ENCODE measurements around the gene MED16. TPM values are rescaled to one million over a fixed set of nuclear protein-coding genes. Genes with fewer than 3 reads are reported as not detected.

Gene MED16
- total and polyA plus RNA-seq, 2 experiments from 2014 or later = 26.6 to 66.5 TPM

DNA sequence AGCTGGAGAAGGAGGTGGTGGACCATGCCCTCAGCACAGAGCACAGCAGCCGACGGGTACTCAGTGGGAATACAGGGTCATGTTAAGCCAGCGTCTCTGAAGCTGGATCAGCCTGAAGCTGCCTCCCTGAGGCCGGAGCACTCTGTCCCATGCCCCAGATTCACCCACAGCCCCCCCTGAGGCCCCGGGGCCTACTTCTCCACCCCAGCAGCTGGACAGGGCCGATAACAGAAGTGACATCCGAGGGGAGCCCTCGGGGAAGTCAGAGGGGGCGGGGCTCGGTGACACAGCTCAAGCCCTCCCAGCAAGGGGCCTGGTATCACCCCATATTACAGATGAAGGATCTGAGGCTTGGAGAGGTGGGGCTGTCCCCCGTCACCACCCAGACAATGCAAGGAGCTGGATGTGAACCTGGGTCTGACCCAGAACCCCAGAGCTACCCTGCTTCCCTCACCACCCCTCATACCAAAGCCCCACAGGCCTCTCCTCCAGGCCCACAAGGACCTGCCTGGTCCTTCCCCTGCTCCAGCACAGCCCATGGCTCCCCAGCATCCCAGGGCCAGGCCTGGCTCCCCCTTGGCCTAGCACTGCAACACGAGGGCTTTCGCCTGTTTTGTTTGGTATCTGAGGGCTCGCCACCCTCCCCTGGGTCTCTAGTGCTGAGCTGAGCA lies 14.3 kb upstream of the MED16 start:
- in situ Hi-C loops (cut with MboI) = no loop called here
- H3K79me2 ChIP-seq (ENCODE audit: insufficient read depth) = peaks cover 93% of the 10 kb centered on the region
- no peak for TF ChIP-seq EZH2phosphoT487 (IDR thresholded peaks at IDR 0.05; ENCODE audit: insufficient read depth, low read depth)
- TF ChIP-seq EZH2 (IDR thresholded peaks at IDR 0.05; ENCODE audit: insufficient read depth, poor library complexity, severe bottlenecking) = no peak

DNA sequence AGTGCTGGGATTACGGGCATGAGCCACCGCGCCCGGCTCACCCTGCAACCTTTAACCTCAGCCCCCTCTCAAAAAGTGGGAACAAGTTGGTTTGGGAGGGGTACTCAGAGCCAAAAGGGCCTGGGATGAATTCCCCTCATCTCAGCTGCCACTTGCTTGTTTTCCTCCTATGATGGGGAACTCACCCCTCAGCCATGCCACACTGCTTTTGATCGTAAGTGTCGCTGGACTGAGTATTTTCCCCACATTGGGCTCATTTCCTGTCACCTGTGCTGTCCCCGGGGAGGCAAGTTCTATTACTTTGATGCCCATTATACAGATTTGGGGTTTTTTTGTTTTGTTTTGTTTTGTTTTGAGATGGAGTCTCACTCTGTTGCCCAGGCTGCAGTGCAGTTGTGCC lies 13.5 kb upstream of the MED16 start:
- no peaks in the 10 kb centered on the region for H3K27me3 ChIP-seq (replicated peaks; ENCODE audit: insufficient read depth)
- no peak for DNase-seq
- H3K4me1 ChIP-seq (ENCODE audit: insufficient read depth) = no peaks in the 10 kb centered on the region
- no peak overlapping the region for H3K9ac ChIP-seq
- H2AFZ ChIP-seq = no peak overlapping the region
- no peaks in the 10 kb centered on the region for H3F3A ChIP-seq (ENCODE audit: insufficient read depth)
- H3K27ac ChIP-seq = no peak overlapping the region
- in situ Hi-C loops (cut with MboI) = no loop called here
- no peaks in the 10 kb centered on the region for H3K9me3 ChIP-seq (ENCODE audit: low read depth)
- H3K79me2 ChIP-seq (ENCODE audit: insufficient read depth) = peaks cover 92% of the 10 kb centered on the region
- no peak overlapping the region for H3K4me3 ChIP-seq
- no peak overlapping the region for H3K4me2 ChIP-seq (ENCODE audit: unreplicated experiment)
- no peaks in the 10 kb centered on the region for H3K9me2 ChIP-seq (ENCODE audit: insufficient read depth)
- WGBS, 2 experiments (ENCODE audit: low coverage in 1 of 2, low lambda C conversion rate in 2 of 2, missing lambda C conversion rate in 2 of 2) = 98 to 99% methylated on average over 7 of the region's 7 CpGs
- no peaks in the 10 kb centered on the region for H4K20me1 ChIP-seq (ENCODE audit: insufficient read depth)
- no peaks in the 10 kb centered on the region for H3K36me3 ChIP-seq (ENCODE audit: low read depth)
- TF ChIP-seq EZH2phosphoT487 (IDR thresholded peaks at IDR 0.05; ENCODE audit: insufficient read depth, low read depth) (no peak), EZH2 (IDR thresholded peaks at IDR 0.05; ENCODE audit: insufficient read depth, poor library complexity, severe bottlenecking) (no peak)

More for the DNA sequence above, 14.3 kb upstream of the MED16 start:
- Histone ChIP-seq H3K9me2 (ENCODE audit: insufficient read depth) (no peaks in the 10 kb centered on the region), H4K20me1 (ENCODE audit: insufficient read depth) (no peaks in the 10 kb centered on the region), H2AFZ (no peak overlapping the region), H3K9me3 (ENCODE audit: low read depth) (no peaks in the 10 kb centered on the region), H3K4me2 (ENCODE audit: unreplicated experiment) (no peak overlapping the region), H3K4me1 (ENCODE audit: insufficient read depth) (no peaks in the 10 kb centered on the region), H3K9ac (no peak overlapping the region), H3K36me3 (ENCODE audit: low read depth) (no peaks in the 10 kb centered on the region), H3K27ac (no peak overlapping the region), H3F3A (ENCODE audit: insufficient read depth) (no peaks in the 10 kb centered on the region), H3K27me3 (replicated peaks; ENCODE audit: insufficient read depth) (no peaks in the 10 kb centered on the region), H3K4me3 (no peak overlapping the region)
- no peak for DNase-seq
- WGBS, 2 experiments (ENCODE audit: low coverage in 1 of 2, low lambda C conversion rate in 2 of 2, missing lambda C conversion rate in 2 of 2) = 79 to 80% methylated on average over 12 to 14 of the region's 14 CpGs

DNA sequence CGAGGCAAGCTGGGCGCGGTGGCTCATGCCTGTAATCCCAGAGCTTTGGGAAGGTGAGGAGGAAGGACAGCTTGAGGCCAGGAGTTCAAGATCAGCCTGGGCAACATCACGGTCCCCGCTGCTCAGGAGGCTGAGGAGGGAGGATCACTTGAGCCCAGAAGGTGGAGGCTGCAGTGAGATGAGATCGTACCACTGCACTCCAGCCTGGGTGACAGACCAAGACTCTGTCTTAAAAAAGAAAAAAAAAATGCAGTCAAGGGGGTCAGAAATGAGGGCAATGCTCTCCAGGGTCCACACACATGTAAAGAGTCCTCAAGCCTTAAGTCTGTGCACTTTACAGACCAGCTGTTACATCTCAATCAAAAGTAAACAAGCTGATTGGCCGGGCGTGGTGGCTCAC lies 11.6 kb upstream of the MED16 start:
- in situ Hi-C loops (cut with MboI) = no loop called here
- H3K79me2 ChIP-seq (ENCODE audit: insufficient read depth) = peaks cover 73% of the 10 kb centered on the region

DNA sequence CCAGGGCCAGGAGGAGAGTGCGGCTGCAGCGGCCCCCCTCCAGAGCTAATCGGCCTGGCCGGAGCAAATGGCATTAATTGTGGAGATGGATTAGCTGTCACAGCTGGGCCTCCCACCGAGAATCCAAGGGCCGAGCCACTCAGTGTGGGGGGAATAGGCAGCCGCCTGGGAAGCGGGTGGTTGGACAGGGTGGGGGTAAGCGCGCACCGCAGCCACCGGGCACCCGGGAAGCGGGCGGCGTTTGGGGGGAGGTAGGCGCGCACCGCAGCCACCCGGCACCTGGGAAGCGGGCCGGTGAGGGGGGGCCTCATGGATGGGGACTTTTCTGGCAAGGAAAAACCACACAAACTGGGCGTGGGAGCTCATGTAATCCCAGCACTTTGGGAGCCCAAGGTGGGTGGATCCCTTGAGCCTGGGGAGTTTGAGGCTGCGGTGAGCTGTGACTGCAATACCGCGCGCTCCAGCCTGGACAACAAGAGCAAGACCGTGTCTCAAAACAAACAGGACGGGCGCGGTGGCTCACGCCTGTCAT lies 10.3 kb upstream of the MED16 start:
- in situ Hi-C loops (cut with MboI) = no loop called here
- no peak overlapping the region for H3K9ac ChIP-seq
- no peak overlapping the region for H3K4me2 ChIP-seq (ENCODE audit: unreplicated experiment)
- no peaks in the 10 kb centered on the region for H3K9me2 ChIP-seq (ENCODE audit: insufficient read depth)
- H3K4me3 ChIP-seq = no peak overlapping the region
- no peaks in the 10 kb centered on the region for H3K27me3 ChIP-seq (replicated peaks; ENCODE audit: insufficient read depth)
- H3K27ac ChIP-seq = no peak overlapping the region
- no peak overlapping the region for H2AFZ ChIP-seq
- no peak for DNase-seq
- peaks cover 61% of the 10 kb centered on the region for H3K79me2 ChIP-seq (ENCODE audit: insufficient read depth)
- no peaks in the 10 kb centered on the region for H4K20me1 ChIP-seq (ENCODE audit: insufficient read depth)
- no peaks in the 10 kb centered on the region for H3K9me3 ChIP-seq (ENCODE audit: low read depth)
- H3F3A ChIP-seq (ENCODE audit: insufficient read depth) = no peaks in the 10 kb centered on the region
- H3K4me1 ChIP-seq (ENCODE audit: insufficient read depth) = no peaks in the 10 kb centered on the region
- H3K36me3 ChIP-seq (ENCODE audit: low read depth) = no peaks in the 10 kb centered on the region
- WGBS, 2 experiments (ENCODE audit: low coverage in 1 of 2, low lambda C conversion rate in 2 of 2, missing lambda C conversion rate in 2 of 2) = 83 to 86% methylated on average over 24 to 32 of the region's 32 CpGs
- no peak for TF ChIP-seq EZH2 (IDR thresholded peaks at IDR 0.05; ENCODE audit: insufficient read depth, poor library complexity, severe bottlenecking)
- no peak for TF ChIP-seq EZH2phosphoT487 (IDR thresholded peaks at IDR 0.05; ENCODE audit: insufficient read depth, low read depth)

More for the DNA sequence above, 11.6 kb upstream of the MED16 start:
- WGBS, 2 experiments (ENCODE audit: low coverage in 1 of 2, low lambda C conversion rate in 2 of 2, missing lambda C conversion rate in 2 of 2) = 92 to 96% methylated on average over 8 of the region's 8 CpGs
- Histone ChIP-seq H3K36me3 (ENCODE audit: low read depth) (no peaks in the 10 kb centered on the region), H3K9ac (no peak overlapping the region), H3K9me2 (ENCODE audit: insufficient read depth) (no peaks in the 10 kb centered on the region), H3F3A (ENCODE audit: insufficient read depth) (no peaks in the 10 kb centered on the region), H2AFZ (no peak overlapping the region), H3K9me3 (ENCODE audit: low read depth) (no peaks in the 10 kb centered on the region), H4K20me1 (ENCODE audit: insufficient read depth) (no peaks in the 10 kb centered on the region), H3K4me3 (no peak overlapping the region), H3K27ac (no peak overlapping the region), H3K4me2 (ENCODE audit: unreplicated experiment) (no peak overlapping the region), H3K4me1 (ENCODE audit: insufficient read depth) (no peaks in the 10 kb centered on the region), H3K27me3 (replicated peaks; ENCODE audit: insufficient read depth) (no peaks in the 10 kb centered on the region)
- TF ChIP-seq EZH2phosphoT487 (IDR thresholded peaks at IDR 0.05; ENCODE audit: insufficient read depth, low read depth) = no peak
- DNase-seq = no peak
